Kidney (tissue), 14 donors: ENCODE results near the gene SHQ1. TPM values are rescaled to one million over a fixed set of nuclear protein-coding genes. Genes with fewer than 3 reads are reported as not detected.

Experiments
- DNase-seq, 5 donors: peaks; one replicate each; pipeline ENCODE4 v3.0.0-alpha.2; 2013 to 2020
- FAIRE-seq: peaks from 2 replicates; lab custom pipeline; 2012; peaks lifted over from hg19 to GRCh38; lab: Jason Lieb, UNC
- H3K27ac ChIP-seq, 2 donors: one replicate each; pipeline ENCODE4 v1.7.0; 2013; ENCODE audit warnings: low read depth in 2 of 2, low read length in 2 of 2, inconsistent platforms in 1 of 2
- H3K27me3 ChIP-seq: one replicate; pipeline ENCODE4 v1.7.1; 2013; ENCODE audit warnings: low read length, inconsistent platforms; ENCODE audit not compliant: control insufficient read depth, insufficient read depth
- H3K36me3 ChIP-seq, 3 donors: one replicate each; pipeline versions ENCODE4 v1.7.0 to v1.7.1; 2013; ENCODE audit warnings: low read length in 3 of 3, control low read depth in 1 of 3, inconsistent platforms in 1 of 3; ENCODE audit not compliant: insufficient read depth in 3 of 3, control insufficient read depth in 2 of 3
- H3K4me1 ChIP-seq, 3 donors: one replicate each; pipeline versions ENCODE4 v1.7.0 to v1.7.1; 2013; ENCODE audit warnings: low read length in 3 of 3, inconsistent platforms in 1 of 3, low read depth in 1 of 3; ENCODE audit not compliant: control insufficient read depth in 2 of 3, insufficient read depth in 2 of 3
- H3K4me3 ChIP-seq, 3 donors: one replicate each; pipeline versions ENCODE4 v1.7.0 to v1.8.1; 2013; ENCODE audit warnings: low read length in 3 of 3, control low read depth in 1 of 3, inconsistent platforms in 1 of 3
- H3K9ac ChIP-seq, 3 donors: one replicate each; pipeline versions ENCODE4 v1.7.0 to v1.7.1; 2013; ENCODE audit warnings: low read length in 3 of 3, control low read depth in 1 of 3, inconsistent platforms in 1 of 3
- H3K9me3 ChIP-seq, 3 donors: one replicate each; pipeline versions ENCODE4 v1.7.0 to v1.7.1; 2013; ENCODE audit warnings: low read length in 3 of 3, control low read depth in 1 of 3, inconsistent platforms in 1 of 3; ENCODE audit not compliant: control insufficient read depth in 2 of 3, insufficient read depth in 1 of 3
- intact Hi-C: fragments of 100-400 bp; cut with DNase I; formaldehyde crosslinking; loops from one replicate; pipeline ENCODE4 v1.11.1; 2022
- polyA plus RNA-seq: library from polyadenylated mRNA; stranded (reverse); fragments of 350-450 nt; fragmentation: Illumina TruSeq; extraction: RNeasy Lipid Tissue Mini Kit (QIAGEN cat#74804); gene quantifications from one replicate; pipeline ENCODE4 v1.2.3, GENCODE V29; 2014; ENCODE audit warnings: low read depth, low replicate concordance; ENCODE audit not compliant: insufficient read depth
- total RNA-seq: library from RNA; stranded (reverse); fragmentation: NEBNext Ultra II Directional; extraction: Animal tissue kit (Norgen Biotek cat#: 25700); gene quantifications from one replicate; pipeline ENCODE4 v1.2.1, GENCODE V29; 2021
- TF ChIP-seq, protein P1 (sequence below): IDR thresholded peaks from 3 replicates; pipeline ENCODE4 v1.5.1; 2012; ENCODE audit warnings: mild to moderate bottlenecking, moderate library complexity, borderline replicate concordance; ENCODE audit not compliant: insufficient read depth; ENCODE audit errors: extremely low read depth
- donor health status: control.
- donor health status: control.
- donor health status: control.
- donor health status: control.
- donor health status: control.
- donor health status: DM: yes; HTN: yes; CAD: no.
- donor health status: Normal renal cell carcinoma (clear cell type).

Gene SHQ1
- total and polyA plus RNA-seq, 2 donors from 2014 or later = 8.1 to 23.1 TPM

GRCh38 chr3:72846166-72846565, 2.1 kb downstream of the SHQ1 start:
- TF ChIP-seq, protein P1, sequence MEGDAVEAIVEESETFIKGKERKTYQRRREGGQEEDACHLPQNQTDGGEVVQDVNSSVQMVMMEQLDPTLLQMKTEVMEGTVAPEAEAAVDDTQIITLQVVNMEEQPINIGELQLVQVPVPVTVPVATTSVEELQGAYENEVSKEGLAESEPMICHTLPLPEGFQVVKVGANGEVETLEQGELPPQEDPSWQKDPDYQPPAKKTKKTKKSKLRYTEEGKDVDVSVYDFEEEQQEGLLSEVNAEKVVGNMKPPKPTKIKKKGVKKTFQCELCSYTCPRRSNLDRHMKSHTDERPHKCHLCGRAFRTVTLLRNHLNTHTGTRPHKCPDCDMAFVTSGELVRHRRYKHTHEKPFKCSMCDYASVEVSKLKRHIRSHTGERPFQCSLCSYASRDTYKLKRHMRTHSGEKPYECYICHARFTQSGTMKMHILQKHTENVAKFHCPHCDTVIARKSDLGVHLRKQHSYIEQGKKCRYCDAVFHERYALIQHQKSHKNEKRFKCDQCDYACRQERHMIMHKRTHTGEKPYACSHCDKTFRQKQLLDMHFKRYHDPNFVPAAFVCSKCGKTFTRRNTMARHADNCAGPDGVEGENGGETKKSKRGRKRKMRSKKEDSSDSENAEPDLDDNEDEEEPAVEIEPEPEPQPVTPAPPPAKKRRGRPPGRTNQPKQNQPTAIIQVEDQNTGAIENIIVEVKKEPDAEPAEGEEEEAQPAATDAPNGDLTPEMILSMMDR = no peak
- no peak for DNase-seq
- intact Hi-C loops = no loop called here
- no peaks in the 10 kb centered on the region for H3K9me3 ChIP-seq
- H3K27me3 ChIP-seq = no peaks in the 10 kb centered on the region
- H3K4me3 ChIP-seq = no peak overlapping the region
- H3K4me1 ChIP-seq = peaks cover 3 to 16% (median 4%) of the 10 kb centered on the region in 3 donors
- H3K36me3 ChIP-seq = peaks cover 2 to 8% (median 3%) of the 10 kb centered on the region in 3 donors
- no peak overlapping the region for H3K9ac ChIP-seq
- H3K27ac ChIP-seq = no peak overlapping the region
- no peak for FAIRE-seq

GRCh38 chr3:72844436-72844993, 3.7 kb downstream of the SHQ1 start:
- FAIRE-seq = no peak

DNA sequence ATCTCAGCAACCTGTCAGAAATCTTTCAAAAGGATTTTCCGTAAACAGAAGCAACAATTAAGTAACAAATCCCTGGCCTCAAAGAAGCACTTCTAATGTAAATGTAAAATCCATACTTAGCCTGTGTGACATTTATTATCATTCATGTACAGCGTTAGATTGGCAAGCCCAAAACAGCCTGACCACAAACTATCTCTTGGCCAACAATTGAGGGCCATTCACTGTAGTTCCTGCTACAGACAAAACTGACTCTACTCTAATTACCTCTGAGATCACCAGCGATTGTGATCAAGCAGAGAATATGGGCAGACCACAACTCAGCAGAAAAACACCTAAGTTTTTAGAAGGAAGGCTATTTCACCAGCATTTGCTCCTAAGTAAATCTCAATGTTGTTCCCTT, 9.2 kb downstream of the SHQ1 start:
- no peak overlapping the region for H3K27ac ChIP-seq
- intact Hi-C loops = no loop called here
- TF ChIP-seq, protein P1 = no peak
- no peaks in the 10 kb centered on the region for H3K4me1 ChIP-seq
- FAIRE-seq (no peak), DNase-seq (no peak)
- H3K9me3 ChIP-seq = no peaks in the 10 kb centered on the region
- peaks cover 3 to 14% (median 9%) of the 10 kb centered on the region in 3 donors for H3K36me3 ChIP-seq
- no peaks in the 10 kb centered on the region for H3K27me3 ChIP-seq
- H3K9ac ChIP-seq = no peak overlapping the region
- no peak overlapping the region for H3K4me3 ChIP-seq

More at GRCh38 chr3:72844436-72844993, 3.7 kb downstream of the SHQ1 start:
- peaks cover 3 to 16% (median 4%) of the 10 kb centered on the region in 3 donors for H3K4me1 ChIP-seq
- TF ChIP-seq, protein P1 = no peak
- peaks cover 2 to 14% (median 3%) of the 10 kb centered on the region in 3 donors for H3K36me3 ChIP-seq
- intact Hi-C loops = no loop called here
- no peak overlapping the region for H3K27ac ChIP-seq
- DNase-seq = no peak
- H3K9ac ChIP-seq = no peak overlapping the region
- H3K27me3 ChIP-seq = no peaks in the 10 kb centered on the region
- H3K4me3 ChIP-seq = no peak overlapping the region
- H3K9me3 ChIP-seq = no peaks in the 10 kb centered on the region

GRCh38 chr3:72836923-72837322, 11.3 kb downstream of the SHQ1 start:
- Histone ChIP-seq H3K9ac (no peak overlapping the region), H3K9me3 (no peaks in the 10 kb centered on the region), H3K4me3 (no peak overlapping the region), H3K27me3 (no peaks in the 10 kb centered on the region), H3K27ac (no peak overlapping the region), H3K36me3 (peaks cover 3 to 14% (median 11%) of the 10 kb centered on the region in 3 donors), H3K4me1 (no peaks in the 10 kb centered on the region)
- FAIRE-seq (no peak), DNase-seq (no peak)
- TF ChIP-seq, protein P1 = no peak
- intact Hi-C loops = no loop called here
